Activated naive CD4-positive, alpha-beta T cell treated with anti-CD3 and anti-CD28 coated beads for 36 hours (primary cell): ENCODE results near the gene ACTL7B. TPM values are rescaled to one million over a fixed set of nuclear protein-coding genes. Genes with fewer than 3 reads are reported as not detected.
A peak's percentile ranks its signal among the peaks of the same experiment; 100 is the strongest.

Experiments used
- CTCF ChIA-PET: fragments of 350-600 bp; sonication (Branson Sonifier 250); formaldehyde crosslinking; loops from one replicate; lab custom pipeline; 2021; ENCODE audit warnings: antibody characterized with exemption; lab: Charles Lee
- DNase-seq: peaks from one replicate; pipeline ENCODE4 v3.0.0-alpha.2; 2020
- H3K27ac Mint-ChIP-seq: one replicate; pipeline ENCODE4 v1.8.0; 2021; ENCODE audit warnings: mild to moderate bottlenecking, mixed read lengths
- H3K27me3 Mint-ChIP-seq: one replicate; pipeline ENCODE4 v1.8.0; 2021; ENCODE audit warnings: low read depth, mixed read lengths
- H3K36me3 Mint-ChIP-seq: one replicate; pipeline ENCODE4 v1.8.0; 2021; ENCODE audit warnings: low read depth, mixed read lengths
- H3K4me1 Mint-ChIP-seq: one replicate; pipeline ENCODE4 v1.8.0; 2021; ENCODE audit warnings: low read depth, mixed read lengths
- H3K4me3 Mint-ChIP-seq: one replicate; pipeline ENCODE4 v1.8.0; 2021; ENCODE audit warnings: mild to moderate bottlenecking, moderate library complexity, mixed read lengths
- H3K9me3 Mint-ChIP-seq: one replicate; pipeline ENCODE4 v1.8.0; 2021; ENCODE audit warnings: mixed read lengths
- intact Hi-C: fragments of 100-400 bp; cut with micrococcal nuclease; formaldehyde crosslinking; loops from one replicate; pipeline ENCODE4 v1.15.1; 2023
- total RNA-seq, 2 experiments: library from RNA; stranded (reverse); gene quantifications; one replicate each; pipeline ENCODE4 v1.2.3, GENCODE V29; 2021

ACTL7B gene
- total RNA-seq, 2 experiments from 2014 or later: not detected

DNA sequence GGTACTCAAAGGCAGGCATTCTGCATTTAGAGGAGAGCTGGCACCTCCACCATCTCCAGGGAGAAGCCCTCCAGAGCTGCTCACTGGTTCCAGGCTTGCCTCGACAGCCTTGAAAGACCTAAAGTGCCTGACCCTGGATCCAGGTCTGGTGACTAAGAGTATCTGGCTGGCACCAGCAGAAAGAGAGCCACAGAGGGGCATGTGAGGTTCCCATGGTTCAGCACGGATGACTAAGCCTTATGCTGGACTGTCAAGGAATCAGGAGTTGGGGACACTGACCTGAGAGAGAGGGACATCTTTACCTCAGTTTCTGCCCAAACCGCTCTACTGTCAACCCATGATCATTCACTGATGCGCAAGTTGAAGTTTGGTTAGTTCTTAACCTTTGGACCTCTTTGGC lies 9.3 kb upstream of the ACTL7B start:
- Mint-ChIP-seq H3K36me3 (peaks cover 23% of the 10 kb centered on the region), H3K4me3 (no peak overlapping the region), H3K27me3 (no peaks in the 10 kb centered on the region), H3K27ac (no peak overlapping the region), H3K4me1 (no peaks in the 10 kb centered on the region), H3K9me3 (no peaks in the 10 kb centered on the region)
- CTCF ChIA-PET: no interaction called here
- DNase-seq: no peak
- intact Hi-C loops: no loop called here

DNA sequence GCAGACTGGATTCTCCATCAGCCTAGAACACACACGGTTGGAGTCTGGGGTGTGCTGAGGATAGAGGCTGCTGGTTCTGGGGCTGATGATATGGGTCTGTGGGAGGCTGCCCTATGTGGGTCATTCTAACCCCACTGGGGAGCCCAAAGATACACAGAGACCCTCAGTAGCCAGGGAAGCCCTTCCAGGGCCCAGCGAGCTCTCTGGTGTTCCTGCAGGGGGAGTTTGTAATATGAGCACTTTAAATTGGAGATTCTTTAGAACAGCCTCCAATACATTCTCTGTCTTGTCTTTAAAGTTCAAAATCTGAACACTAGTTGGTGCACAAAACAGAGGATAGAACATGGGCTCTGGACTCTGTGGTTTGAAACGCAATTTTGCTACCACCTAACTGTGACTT lies 8.7 kb upstream of the ACTL7B start:
- Mint-ChIP-seq H3K27me3 (no peaks in the 10 kb centered on the region), H3K36me3 (peaks cover 21% of the 10 kb centered on the region), H3K4me1 (no peaks in the 10 kb centered on the region), H3K27ac (no peak overlapping the region), H3K4me3 (no peak overlapping the region), H3K9me3 (no peaks in the 10 kb centered on the region)
- CTCF ChIA-PET: no interaction called here
- intact Hi-C loops: no loop called here
- DNase-seq: no peak

DNA sequence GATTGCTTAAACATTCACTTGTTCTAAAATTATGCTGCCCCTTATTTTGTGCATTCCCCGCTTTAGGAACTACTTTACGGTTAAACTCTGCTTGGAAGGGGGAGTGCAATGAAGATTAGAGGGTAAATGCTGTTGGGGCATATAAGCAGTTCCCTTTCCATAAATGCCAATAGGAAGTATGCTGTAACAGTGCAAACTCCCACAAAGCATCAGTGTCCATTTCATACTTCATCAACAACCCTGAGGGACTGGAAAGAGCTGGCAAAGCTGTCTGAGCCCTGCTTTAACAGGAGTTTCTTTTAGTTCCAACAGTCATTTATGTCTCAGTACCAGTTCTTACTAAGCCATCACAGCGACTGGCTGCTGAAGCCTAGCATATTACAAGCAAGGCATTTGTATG lies 8.1 kb upstream of the ACTL7B start:
- CTCF ChIA-PET: no interaction called here

DNA sequence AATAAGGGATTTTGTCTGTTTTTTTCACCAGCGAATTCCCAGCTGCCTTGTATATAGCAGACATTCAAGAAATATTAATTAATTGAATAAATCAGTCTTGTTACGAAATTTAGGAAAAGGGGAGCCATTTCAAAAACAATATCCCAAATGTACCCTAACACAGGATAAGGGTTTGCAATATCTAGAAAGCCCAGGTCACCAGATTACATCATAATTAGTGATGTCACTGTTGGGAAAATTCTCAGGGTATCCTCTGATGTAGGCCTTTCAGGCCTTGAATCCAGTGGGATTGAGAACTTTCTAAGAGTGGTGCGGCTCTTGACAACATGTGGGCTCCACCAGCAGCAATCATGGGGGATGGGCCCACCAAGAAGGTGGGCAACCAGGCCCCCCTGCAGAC lies 6.2 kb upstream of the ACTL7B start, which contains the start of gene ACTL7A:
Gene ACTL7A (plus strand): TSS at position 270 of the 400 bp plus-strand sequence. CDS start 57 bp downstream, at position 327.
- CTCF ChIA-PET: no interaction called here
- Mint-ChIP-seq H3K36me3 (no peaks in the 10 kb centered on the region), H3K4me3 (no peak within 1 kb of the TSS), H3K4me1 (no peaks in the 10 kb centered on the region), H3K27ac (no peak within 1 kb of the TSS), H3K9me3 (no peaks in the 10 kb centered on the region), H3K27me3 (no peaks in the 10 kb centered on the region)
- intact Hi-C loops: loop anchor here (2.0 kb wide), 1 partner anchor 23 kb away; no protein-coding TSS in a partner anchor
- no peak for DNase-seq

More for the DNA sequence above, 8.1 kb upstream of the ACTL7B start:
- DNase-seq: no peak
- Mint-ChIP-seq H3K27me3 (no peaks in the 10 kb centered on the region), H3K36me3 (peaks cover 16% of the 10 kb centered on the region), H3K4me3 (no peak overlapping the region), H3K9me3 (no peaks in the 10 kb centered on the region), H3K27ac (no peak overlapping the region), H3K4me1 (no peaks in the 10 kb centered on the region)
- intact Hi-C loops: no loop called here

DNA sequence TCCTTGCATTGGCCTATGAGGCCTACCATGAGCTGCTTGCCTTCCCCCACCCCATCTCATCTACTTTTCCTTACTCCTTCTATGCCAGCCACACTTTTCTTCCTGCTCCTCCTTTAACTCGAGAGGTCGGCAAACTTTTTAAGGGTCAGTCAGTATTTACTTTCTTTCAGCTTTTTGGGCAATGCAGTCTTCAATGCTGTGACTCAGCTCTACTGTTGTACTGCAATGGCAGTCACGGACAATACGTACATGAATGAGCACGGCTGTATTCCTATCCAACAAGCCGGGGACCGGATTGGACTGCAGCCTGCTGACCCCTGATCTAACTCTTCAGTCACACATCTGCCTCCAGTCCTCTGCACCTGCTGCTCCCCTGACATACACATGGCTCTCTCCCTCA lies 5.7 kb upstream of the ACTL7B start:
- Mint-ChIP-seq H3K9me3 (no peaks in the 10 kb centered on the region), H3K4me1 (no peaks in the 10 kb centered on the region), H3K4me3 (no peak overlapping the region), H3K27ac (no peak overlapping the region), H3K27me3 (no peaks in the 10 kb centered on the region), H3K36me3 (no peaks in the 10 kb centered on the region)
- no peak for DNase-seq
- intact Hi-C loops: loop anchor here (2.0 kb wide), 1 partner anchor 23 kb away; no protein-coding TSS in a partner anchor
- CTCF ChIA-PET: no interaction called here

DNA sequence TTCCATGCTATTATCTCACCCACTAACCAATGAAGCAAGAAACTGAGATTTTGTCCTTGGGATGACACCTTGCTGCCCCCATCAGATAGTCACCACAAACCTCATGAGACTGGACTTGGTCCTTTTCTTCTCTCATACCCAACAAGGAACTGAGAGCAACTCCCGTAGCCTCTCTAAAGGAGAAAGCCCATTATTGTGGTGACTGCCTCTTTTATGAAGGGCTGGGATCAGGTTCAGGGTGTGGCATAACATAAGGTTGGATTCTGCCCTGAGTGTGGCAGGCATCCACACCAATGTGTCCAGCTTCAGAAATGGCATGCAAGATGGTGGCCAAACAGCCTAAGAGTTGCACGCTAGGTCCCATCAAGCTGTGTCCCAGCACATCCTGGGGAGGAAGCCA lies 5.0 kb upstream of the ACTL7B start:
- Mint-ChIP-seq H3K9me3 (no peaks in the 10 kb centered on the region), H3K36me3 (no peaks in the 10 kb centered on the region), H3K4me1 (no peaks in the 10 kb centered on the region), H3K27ac (no peak overlapping the region), H3K4me3 (no peak overlapping the region), H3K27me3 (no peaks in the 10 kb centered on the region)
- intact Hi-C loops: loop anchor here (2.0 kb wide), 1 partner anchor 24 kb away; no protein-coding TSS in a partner anchor
- CTCF ChIA-PET: no interaction called here
- no peak for DNase-seq

DNA sequence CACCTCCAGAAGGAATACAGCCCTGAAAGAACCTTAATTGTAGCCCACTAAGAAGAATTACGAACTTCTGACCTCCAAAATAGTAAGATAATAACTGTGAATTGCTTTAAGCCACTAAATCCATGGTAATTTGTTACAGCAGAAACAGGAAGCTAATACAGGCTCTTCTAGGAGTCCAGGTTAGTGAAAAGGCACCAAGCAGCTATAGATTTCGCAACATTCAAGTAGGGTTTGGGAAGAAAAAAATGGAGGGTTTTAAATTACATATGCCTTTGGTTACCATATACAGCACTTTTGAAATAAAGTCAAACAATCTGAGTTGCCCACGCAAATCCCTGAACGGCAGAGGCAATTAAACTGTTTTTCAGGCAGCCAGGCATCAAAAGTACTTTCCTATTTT lies 4.6 kb upstream of the ACTL7B start:
- Mint-ChIP-seq H3K36me3 (no peaks in the 10 kb centered on the region), H3K27me3 (no peaks in the 10 kb centered on the region), H3K9me3 (no peaks in the 10 kb centered on the region), H3K27ac (no peak overlapping the region), H3K4me3 (no peak overlapping the region), H3K4me1 (no peaks in the 10 kb centered on the region)
- intact Hi-C loops: loop anchor here (2.0 kb wide), 1 partner anchor 24 kb away; no protein-coding TSS in a partner anchor
- DNase-seq: no peak
- CTCF ChIA-PET: no interaction called here

DNA sequence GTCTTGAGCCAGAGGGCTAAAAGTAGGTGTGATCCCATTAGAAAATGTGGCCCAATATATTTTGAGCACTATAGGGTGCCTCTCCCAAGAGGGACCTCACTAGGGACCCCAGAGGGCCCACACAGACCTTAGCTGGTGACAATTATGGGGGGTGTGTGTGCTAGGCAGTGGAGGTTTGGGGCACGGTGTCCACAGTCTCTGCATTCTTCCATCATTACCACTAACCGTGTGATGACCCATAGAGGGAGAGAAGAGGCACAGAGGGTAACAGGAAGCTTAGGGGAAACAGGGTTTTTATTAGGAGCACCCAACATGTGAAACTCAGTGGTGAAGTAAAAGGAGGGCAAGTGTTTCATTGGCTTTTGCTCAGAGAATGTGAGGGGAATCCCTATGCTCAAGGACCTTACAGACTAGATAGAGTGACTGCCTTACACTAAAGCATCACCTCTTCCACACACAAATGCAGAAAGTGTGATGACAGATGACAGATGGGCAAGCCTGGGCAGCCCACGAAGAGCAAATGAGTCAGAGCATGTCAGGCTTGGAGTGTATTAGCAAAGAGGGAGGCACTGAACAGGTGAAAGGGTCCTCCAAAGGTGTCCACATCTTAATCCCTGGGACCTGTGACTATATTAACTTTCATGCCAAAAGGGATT lies 3.8 kb upstream of the ACTL7B start:
- CTCF ChIA-PET: no interaction called here
- peak; percentile 21 for DNase-seq
- no peaks in the 10 kb centered on the region for H3K9me3 Mint-ChIP-seq
- H3K27ac Mint-ChIP-seq: no peak overlapping the region
- no peaks in the 10 kb centered on the region for H3K4me1 Mint-ChIP-seq
- H3K36me3 Mint-ChIP-seq: no peaks in the 10 kb centered on the region
- no peak overlapping the region for H3K4me3 Mint-ChIP-seq
- H3K27me3 Mint-ChIP-seq: no peaks in the 10 kb centered on the region
- intact Hi-C loops: loop anchor here (2.0 kb wide), 1 partner anchor 25 kb away; no protein-coding TSS in a partner anchor

DNA sequence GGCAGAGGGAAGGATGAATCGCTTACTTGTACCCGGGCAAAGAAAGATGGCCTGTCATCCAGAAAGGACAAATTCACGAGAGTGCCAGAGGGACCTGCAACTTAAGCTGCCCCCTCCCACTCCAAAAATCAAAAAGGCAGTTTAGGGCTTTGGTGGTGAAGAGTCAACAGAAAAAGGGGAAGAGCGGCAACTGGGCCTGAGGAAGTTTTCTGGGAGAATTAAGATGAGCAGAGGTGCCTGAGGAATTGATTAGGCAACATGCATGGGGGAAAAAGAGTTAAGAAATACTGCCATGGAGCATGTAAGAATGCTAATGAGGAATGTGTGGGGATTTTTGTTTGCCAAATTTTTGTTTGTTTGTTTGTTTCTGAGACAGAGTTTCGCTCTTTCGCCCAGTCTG lies 1.8 kb upstream of the ACTL7B start:
- Mint-ChIP-seq H3K4me3 (no peak overlapping the region), H3K4me1 (no peaks in the 10 kb centered on the region), H3K27me3 (no peaks in the 10 kb centered on the region), H3K36me3 (no peaks in the 10 kb centered on the region), H3K27ac (no peak overlapping the region), H3K9me3 (no peaks in the 10 kb centered on the region)
- intact Hi-C loops: no loop called here
- CTCF ChIA-PET: interaction anchor here (0.8 kb wide), 1 partner anchor 643 kb away, joined by 6 read pairs; no protein-coding TSS in a partner anchor
- no peak for DNase-seq

DNA sequence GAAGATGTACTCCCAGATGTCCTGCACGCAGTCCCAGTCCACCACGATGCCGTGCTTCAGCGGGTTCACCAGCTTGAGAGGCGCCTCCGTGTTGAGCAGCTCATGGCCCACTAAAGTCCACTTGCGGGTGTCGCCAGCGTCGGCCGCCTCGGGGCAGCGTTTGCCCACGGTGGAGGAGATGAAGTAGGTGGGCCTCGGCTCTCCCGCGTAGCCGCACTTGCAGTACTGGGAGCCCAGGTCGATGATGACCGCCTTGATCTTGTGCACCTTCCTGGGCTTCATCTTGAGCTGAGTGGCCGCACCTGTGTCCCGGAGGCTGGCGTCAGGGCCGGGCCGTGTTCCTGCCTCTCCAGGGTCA lies 278 bp downstream of the ACTL7B start:
- CTCF ChIA-PET: no interaction called here
- Mint-ChIP-seq H3K27ac (no peak overlapping the region), H3K9me3 (no peaks in the 10 kb centered on the region), H3K4me1 (no peaks in the 10 kb centered on the region), H3K4me3 (no peak overlapping the region), H3K36me3 (no peaks in the 10 kb centered on the region), H3K27me3 (no peaks in the 10 kb centered on the region)
- intact Hi-C loops: no loop called here
- no peak for DNase-seq

DNA sequence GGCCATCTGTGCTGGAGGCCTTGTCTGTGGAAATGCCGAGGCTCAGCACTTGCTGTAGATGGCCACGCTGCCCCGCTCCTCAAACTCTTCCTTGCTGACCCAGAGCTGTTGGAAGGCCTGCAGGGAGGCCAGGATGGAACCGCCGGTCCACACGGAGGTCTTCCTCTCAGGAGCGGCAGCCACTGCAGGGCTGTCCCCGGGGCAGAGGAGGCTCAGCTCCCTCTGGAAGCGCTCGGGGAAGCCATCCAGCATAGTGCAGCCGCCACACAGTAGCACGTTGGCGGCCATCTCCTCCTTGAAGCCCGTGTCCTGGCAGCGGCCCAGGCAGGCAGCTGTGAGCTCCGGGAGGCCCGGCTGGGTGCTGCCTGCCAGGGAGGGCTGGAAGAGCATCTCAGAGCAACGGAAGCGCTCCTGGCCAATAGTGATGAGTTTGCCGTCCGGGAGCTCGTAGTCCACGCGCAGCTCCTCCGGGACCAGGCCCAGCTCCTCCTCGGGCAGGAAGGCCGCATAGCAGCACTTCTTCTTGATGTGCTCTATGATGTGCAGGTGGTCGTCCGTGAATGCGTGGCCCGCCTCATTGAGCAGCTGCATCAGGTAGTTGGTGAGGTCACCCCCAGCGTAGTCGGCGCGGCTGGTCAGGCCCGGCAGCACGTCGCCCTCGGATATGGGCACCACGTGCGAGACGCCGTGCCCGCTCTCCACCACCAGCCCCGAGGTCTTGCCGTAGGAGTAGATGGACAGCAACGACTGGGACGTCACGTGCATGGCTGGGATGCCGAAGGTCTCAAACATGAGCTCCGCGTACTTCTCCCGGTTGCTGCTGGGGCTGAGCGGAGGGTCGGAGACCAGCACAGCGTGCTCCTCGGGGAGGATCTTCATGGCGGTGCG lies 901 bp downstream of the ACTL7B start:
- CTCF ChIA-PET: no interaction called here
- intact Hi-C loops: no loop called here
- no peak overlapping the region for H3K4me3 Mint-ChIP-seq
- DNase-seq: no peak
- no peaks in the 10 kb centered on the region for H3K27me3 Mint-ChIP-seq
- H3K9me3 Mint-ChIP-seq: no peaks in the 10 kb centered on the region
- H3K27ac Mint-ChIP-seq: no peak overlapping the region
- H3K36me3 Mint-ChIP-seq: no peaks in the 10 kb centered on the region
- no peaks in the 10 kb centered on the region for H3K4me1 Mint-ChIP-seq

DNA sequence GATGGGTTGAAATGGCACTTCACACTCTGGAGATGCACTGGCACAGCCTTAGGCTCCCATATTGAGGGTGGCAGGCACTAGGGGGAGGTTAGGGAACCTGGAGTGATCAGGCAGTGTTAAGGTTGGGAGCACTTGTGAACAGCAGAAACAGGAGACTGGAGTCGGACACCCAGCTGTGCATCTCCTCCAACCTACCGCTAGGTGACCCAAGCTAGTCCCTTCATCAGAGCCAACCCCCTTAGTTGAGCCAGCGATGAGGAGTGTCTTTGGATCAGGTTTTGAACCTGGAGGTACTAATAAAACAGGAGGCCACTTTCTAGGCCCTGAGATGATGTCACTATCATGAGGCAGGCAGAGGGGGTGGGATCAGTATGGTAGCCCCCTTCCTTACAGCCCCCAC lies 1.7 kb downstream of the ACTL7B start:
- intact Hi-C loops: no loop called here
- Mint-ChIP-seq H3K27me3 (no peaks in the 10 kb centered on the region), H3K27ac (no peak overlapping the region), H3K9me3 (no peaks in the 10 kb centered on the region), H3K4me1 (no peaks in the 10 kb centered on the region), H3K36me3 (no peaks in the 10 kb centered on the region), H3K4me3 (no peak overlapping the region)
- no peak for DNase-seq
- CTCF ChIA-PET: no interaction called here
